HCT116 (cell line): ENCODE measurements around the gene ZNF451. TPM values are rescaled to one million over a fixed set of nuclear protein-coding genes. Genes with fewer than 3 reads are reported as not detected.

ENCODE experiments used
- ATAC-seq: fragments of 200-7000 bp; cut with Tn5 transposase; 2 replicates; pipeline ENCODE4 v1.9.1; 2020; ENCODE audit warnings: mild to moderate bottlenecking, moderate library complexity
- BruUV-seq: library from RNA; stranded (reverse); fragments of 400-500 nt; replicated peaks from 2 replicates; lab custom pipeline; 2021; lab: Mats Ljungman, UMichigan
- CTCF ChIA-PET: fragments of 300-600 bp; sonication (Branson Sonifier 250); formaldehyde crosslinking; loops from one replicate; lab custom pipeline; 2021; ENCODE audit warnings: antibody characterized with exemption; lab: Charles Lee
- POLR2A ChIA-PET: fragments of 300-600, 350-600 bp; sonication (Branson Sonifier 250); formaldehyde crosslinking; loops from one replicate; lab custom pipeline; 2021; ENCODE audit warnings: antibody characterized with exemption; lab: Charles Lee
- RAD21 ChIA-PET, 2 experiments: fragments of 300-600 bp; sonication (Branson Sonifier 250); formaldehyde crosslinking; loops; one replicate each; lab custom pipeline; 2023; ENCODE audit warnings: low total read pairs in 2 of 2; ENCODE audit not compliant: uncharacterized antibody in 2 of 2, unreplicated experiment in 2 of 2, low non-redundant PET in 1 of 2; lab: Charles Lee
- DNase-seq: peaks from one replicate; pipeline ENCODE4 v3.0.0-alpha.2; 2010; ENCODE audit warnings: low read depth, low spot score
- H2AFZ ChIP-seq: fragments of 200-600 bp; shearing (Covaris generic), sonication (generic); 2 replicates; pipeline ENCODE4 v1.6.1; 2017; ENCODE audit warnings: low read depth, mixed run types, mixed read lengths, antibody characterized with exemption, low read length; ENCODE audit not compliant: poor library complexity, severe bottlenecking
- H3K27ac ChIP-seq: 2 replicates; pipeline ENCODE4 v1.5.1; 2012; ENCODE audit warnings: low read depth, low read length
- H3K27me3 ChIP-seq: fragments of 200-600 bp; sonication (generic); 2 replicates; pipeline ENCODE4 v1.6.1; 2016; ENCODE audit warnings: mixed run types, low read length, mixed read lengths; ENCODE audit not compliant: insufficient read depth
- H3K36me3 ChIP-seq, 2 experiments: fragments of 200-500 bp in 1 of 2; fragments of 200-600 bp in 1 of 2; sonication (Bioruptor generic) in 1 of 2; sonication (generic) in 1 of 2; 2 replicates each; pipeline versions ENCODE4 v1.5.1 to v1.6.1; 2014 to 2016; ENCODE audit warnings: low read length in 2 of 2, inconsistent platforms in 1 of 2, mixed read lengths in 1 of 2, mixed run types in 1 of 2; ENCODE audit not compliant: insufficient read depth in 2 of 2, control insufficient read depth in 1 of 2
- H3K4me1 ChIP-seq, 2 experiments: fragments of 200-600 bp in 1 of 2; sonication (generic) in 1 of 2; 2 replicates each; pipeline versions ENCODE4 v1.5.1 to v1.6.1; 2012 to 2017; ENCODE audit warnings: low read length in 2 of 2, inconsistent platforms in 1 of 2, mild to moderate bottlenecking in 1 of 2, mixed read lengths in 1 of 2, mixed run types in 1 of 2, moderate library complexity in 1 of 2; ENCODE audit not compliant: insufficient read depth in 2 of 2, control insufficient read depth in 1 of 2
- H3K4me2 ChIP-seq: fragments of 200-600 bp; sonication (generic); 2 replicates; pipeline ENCODE4 v1.6.1; 2017; ENCODE audit warnings: mixed run types, low read length, mixed read lengths
- H3K4me3 ChIP-seq, 2 experiments: fragments of 200-600 bp in 1 of 2; sonication (generic) in 1 of 2; replicated peaks in 1 of 2; 2 replicates each; pipeline ENCODE4 v1.5.1; 2011 to 2016; ENCODE audit warnings: low read length in 2 of 2, control low read depth in 1 of 2, low read depth in 1 of 2, mild to moderate bottlenecking in 1 of 2, mixed read lengths in 1 of 2, mixed run types in 1 of 2
- H3K79me2 ChIP-seq: fragments of 200-600 bp; sonication (generic); 2 replicates; pipeline ENCODE4 v1.6.1; 2017; ENCODE audit warnings: mild to moderate bottlenecking, mixed run types, low read length, moderate library complexity, mixed read lengths; ENCODE audit not compliant: insufficient read depth
- H3K9ac ChIP-seq: fragments of 200-600 bp; sonication (generic); 2 replicates; pipeline ENCODE4 v1.6.1; 2016; ENCODE audit warnings: low read length, mixed read lengths
- H3K9me2 ChIP-seq: fragments of 200-600 bp; sonication (generic), shearing (Covaris generic); 2 replicates; pipeline ENCODE4 v1.6.1; 2017; ENCODE audit warnings: mixed run types, mild to moderate bottlenecking, moderate library complexity; ENCODE audit not compliant: insufficient read depth
- H3K9me3 ChIP-seq, 2 experiments: fragments of 200-500 bp in 1 of 2; fragments of 200-600 bp in 1 of 2; sonication (Bioruptor generic) in 1 of 2; sonication (generic) in 1 of 2; 2 replicates each; pipeline ENCODE4 v1.6.1; 2014 to 2017; ENCODE audit warnings: low read length in 2 of 2, mixed read lengths in 2 of 2, inconsistent platforms in 1 of 2, low read depth in 1 of 2, mild to moderate bottlenecking in 1 of 2, mixed run types in 1 of 2, moderate library complexity in 1 of 2; ENCODE audit not compliant: control insufficient read depth in 1 of 2, insufficient read depth in 1 of 2
- H4K20me1 ChIP-seq: fragments of 200-600 bp; sonication (generic), shearing (Covaris generic); 2 replicates; pipeline ENCODE4 v1.6.1; 2017; ENCODE audit warnings: mixed run types, mild to moderate bottlenecking, moderate library complexity; ENCODE audit not compliant: insufficient read depth
- ATF3 ChIP-seq: IDR thresholded peaks from 2 replicates; pipeline ENCODE4 v1.6.1; 2012
- CBX3 ChIP-seq: IDR thresholded peaks from 2 replicates; pipeline ENCODE4 v1.6.1; 2012; ENCODE audit warnings: low read depth
- CTCF ChIP-seq, 3 experiments: fragments of 200-600 bp in 1 of 3; sonication (generic) in 1 of 3; IDR thresholded peaks in 2 of 3; conservative IDR thresholded peaks in 1 of 3; 2 replicates each; pipeline ENCODE4 v1.5.1; 2012 to 2017; ENCODE audit warnings: low read depth in 2 of 3, low read length in 2 of 3, antibody characterized with exemption in 1 of 3, borderline replicate concordance in 1 of 3, control low read depth in 1 of 3, mild to moderate bottlenecking in 1 of 3, mixed read lengths in 1 of 3, mixed run types in 1 of 3, moderate library complexity in 1 of 3; ENCODE audit not compliant: insufficient read depth in 1 of 3
- EGR1 ChIP-seq: IDR thresholded peaks from 2 replicates; pipeline ENCODE4 v1.6.1; 2012; ENCODE audit warnings: low read depth
- ELF1 ChIP-seq: IDR thresholded peaks from 2 replicates; pipeline ENCODE4 v1.6.1; 2012; ENCODE audit warnings: low read depth, borderline replicate concordance
- EZH2 ChIP-seq: fragments of 200-600 bp; sonication (generic); IDR thresholded peaks from 2 replicates; pipeline ENCODE4 v1.6.1; 2017; ENCODE audit warnings: antibody characterized with exemption, mixed run types
- EZH2phosphoT487 ChIP-seq: fragments of 200-600 bp; IDR thresholded peaks from 2 replicates; pipeline ENCODE4 v1.6.1; 2018; ENCODE audit warnings: antibody characterized with exemption, borderline replicate concordance
- JUND ChIP-seq: IDR thresholded peaks from 2 replicates; pipeline ENCODE4 v1.6.1; 2012
- MAX ChIP-seq: IDR thresholded peaks from 2 replicates; pipeline ENCODE4 v1.6.1; 2012
- POLR2A ChIP-seq: IDR thresholded peaks from 2 replicates; pipeline ENCODE4 v1.7.0; 2011; ENCODE audit warnings: borderline replicate concordance; ENCODE audit not compliant: insufficient read depth, insufficient read length; ENCODE audit errors: extremely low read depth
- POLR2AphosphoS5 ChIP-seq: IDR thresholded peaks from 2 replicates; pipeline ENCODE4 v1.6.1; 2011; ENCODE audit warnings: mild to moderate bottlenecking, low read depth, low read length, moderate library complexity
- RAD21 ChIP-seq: IDR thresholded peaks from 2 replicates; pipeline ENCODE4 v1.6.1; 2012; ENCODE audit warnings: low read depth, mild to moderate bottlenecking
- SIN3A ChIP-seq: IDR thresholded peaks from 2 replicates; pipeline ENCODE4 v1.6.1; 2012; ENCODE audit warnings: low read depth
- SRF ChIP-seq: IDR thresholded peaks from 2 replicates; pipeline ENCODE4 v1.6.1; 2012; ENCODE audit warnings: low read depth
- TCF7L2 ChIP-seq: IDR thresholded peaks from 2 replicates; pipeline ENCODE4 v1.7.0; 2011; ENCODE audit warnings: borderline replicate concordance, inconsistent platforms; ENCODE audit not compliant: insufficient read depth, insufficient read length; ENCODE audit errors: extremely low read depth
- YY1 ChIP-seq: IDR thresholded peaks from 2 replicates; pipeline ENCODE4 v1.6.1; 2011; ENCODE audit warnings: low read length, low read depth, moderate library complexity, mild to moderate bottlenecking; ENCODE audit not compliant: insufficient replicate concordance; ENCODE audit errors: extremely low read depth
- ZBTB33 ChIP-seq: IDR thresholded peaks from 2 replicates; pipeline ENCODE4 v1.6.1; 2011; ENCODE audit warnings: mild to moderate bottlenecking, low read length, moderate library complexity; ENCODE audit not compliant: insufficient replicate concordance; ENCODE audit errors: extremely low read depth
- ZFX ChIP-seq: fragments of 450-650 bp; IDR thresholded peaks from 2 replicates; pipeline ENCODE4 v1.6.1; 2017
- ZNF274 ChIP-seq: fragments of 200-500 bp; sonication (Bioruptor generic); IDR thresholded peaks from 2 replicates; pipeline ENCODE4 v1.6.1; 2014; ENCODE audit warnings: mild to moderate bottlenecking, low read depth, low read length, inconsistent platforms
- intact Hi-C: fragments of 100-400 bp; cut with micrococcal nuclease; formaldehyde crosslinking; loops from 2 replicates; pipeline ENCODE4 v1.10.0; 2022
- total RNA-seq: library from RNA; stranded (reverse); gene quantifications from one replicate; pipeline ENCODE4 v1.2.1, GENCODE V29; 2021; ENCODE audit not compliant: unreplicated experiment

ZNF451 gene
- total RNA-seq, 1 experiment from 2014 or later: 49.1 TPM

GRCh38 chr6:57158658-57159057 lies 68.7 kb downstream of the ZNF451 start:
- ChIA-PET CTCF (no interaction called here), RAD21 (no interaction called here), POLR2A (no interaction called here)
- H3K4me1 ChIP-seq: no peaks in the 10 kb centered on the region
- no peak for TF ChIP-seq CBX3
- no peak for TF ChIP-seq YY1
- TF ChIP-seq ZBTB33: no peak
- no peak for TF ChIP-seq SIN3A
- TF ChIP-seq EZH2: no peak
- TF ChIP-seq TCF7L2: no peak
- TF ChIP-seq SRF: no peak
- no peak for TF ChIP-seq MAX
- TF ChIP-seq ZFX: no peak
- no peak for TF ChIP-seq ZNF274
- no peak for TF ChIP-seq ELF1
- no peak for TF ChIP-seq RAD21
- TF ChIP-seq JUND: no peak
- no peak for TF ChIP-seq EZH2phosphoT487
- TF ChIP-seq ATF3: no peak
- TF ChIP-seq POLR2AphosphoS5: no peak
- TF ChIP-seq POLR2A: no peak
- TF ChIP-seq EGR1: no peak
- no peak for TF ChIP-seq CTCF (IDR thresholded peaks at IDR 0.05 in 2 of 3, conservative IDR thresholded peaks at IDR 0.05 in 1 of 3; ENCODE audit: borderline replicate concordance in 1 of 3, insufficient read depth in 1 of 3, low read depth in 2 of 3, low read length in 2 of 3)
- H3K4me2 ChIP-seq: no peak overlapping the region
- BruUV-seq: no TSS peak
- H2AFZ ChIP-seq: no peak overlapping the region
- no peaks in the 10 kb centered on the region for H4K20me1 ChIP-seq
- H3K9me3 ChIP-seq: no peaks in the 10 kb centered on the region
- H3K4me3 ChIP-seq: no peak overlapping the region
- no peak for ATAC-seq
- no peaks in the 10 kb centered on the region for H3K79me2 ChIP-seq
- no peak overlapping the region for H3K9ac ChIP-seq
- H3K27ac ChIP-seq: no peak overlapping the region
- intact Hi-C loops: no loop called here
- H3K9me2 ChIP-seq: no peaks in the 10 kb centered on the region
- DNase-seq: no peak
- peaks cover 7 to 8% of the 10 kb centered on the region in 2 experiments for H3K36me3 ChIP-seq
- no peaks in the 10 kb centered on the region for H3K27me3 ChIP-seq
